PC-3 (cell line): ENCODE results near the gene ZCCHC2. TPM values are rescaled to one million over a fixed set of nuclear protein-coding genes. Genes with fewer than 3 reads are reported as not detected.

Source experiments
- ATAC-seq: fragments of 200-7000 bp; cut with Tn5 transposase; 2 replicates; pipeline ENCODE4 v1.9.1; 2020; ENCODE audit warnings: mild to moderate bottlenecking, moderate library complexity
- BruUV-seq: library from RNA; stranded (reverse); fragments of 400-500 nt; replicated peaks from 2 replicates; lab custom pipeline; 2021; lab: Mats Ljungman, UMichigan
- CTCF ChIA-PET: fragments of 300-600 bp; sonication (Branson Sonifier 250); formaldehyde crosslinking; loops from one replicate; lab custom pipeline; 2022; ENCODE audit warnings: antibody characterized with exemption; lab: Charles Lee
- POLR2A ChIA-PET: fragments of 300-600 bp; sonication (Branson Sonifier 250); formaldehyde crosslinking; loops from one replicate; lab custom pipeline; 2022; ENCODE audit warnings: antibody characterized with exemption; ENCODE audit not compliant: unreplicated experiment; lab: Charles Lee
- DNase-seq: peaks from one replicate; pipeline ENCODE4 v3.0.0-alpha.2; 2015
- H2AFZ ChIP-seq: fragments of 300-600 bp; sonication (generic); 2 replicates; pipeline ENCODE4 v1.6.0; 2016; ENCODE audit warnings: antibody characterized with exemption, low read length
- H3F3A ChIP-seq: fragments of 300-600 bp; sonication (generic); one replicate; pipeline ENCODE4 v1.6.0; 2017; ENCODE audit warnings: antibody characterized with exemption, low read length, control low read depth, mild to moderate bottlenecking; ENCODE audit not compliant: unreplicated experiment
- H3K27ac ChIP-seq: fragments of 300-600 bp; sonication (generic); 2 replicates; pipeline ENCODE4 v1.5.1; 2016; ENCODE audit warnings: mild to moderate bottlenecking, low read length
- H3K27me3 ChIP-seq: fragments of 300-600 bp; sonication (generic); 2 replicates; pipeline ENCODE4 v1.6.1; 2016; ENCODE audit warnings: low read length, mixed read lengths
- H3K36me3 ChIP-seq: fragments of 300-600 bp; sonication (generic); 2 replicates; pipeline ENCODE4 v1.6.1; 2016; ENCODE audit warnings: low read depth, mixed run types, low read length, mixed read lengths
- H3K4me1 ChIP-seq: fragments of 300-600 bp; sonication (generic); 2 replicates; pipeline ENCODE4 v1.5.1; 2016; ENCODE audit warnings: low read length; ENCODE audit not compliant: insufficient read depth
- H3K4me2 ChIP-seq: fragments of 300-600 bp; sonication (generic); 2 replicates; pipeline ENCODE4 v1.6.0; 2016; ENCODE audit warnings: low read length
- H3K4me3 ChIP-seq: fragments of 300-600 bp; sonication (generic); 2 replicates; pipeline ENCODE4 v1.5.1; 2016; ENCODE audit warnings: mild to moderate bottlenecking, low read length, mixed read lengths
- H3K79me2 ChIP-seq: fragments of 300-600 bp; sonication (generic); 2 replicates; pipeline ENCODE4 v1.6.1; 2017; ENCODE audit warnings: low read length, mixed read lengths
- H3K9ac ChIP-seq: fragments of 300-600 bp; sonication (generic); 2 replicates; pipeline ENCODE4 v1.6.0; 2016; ENCODE audit warnings: mild to moderate bottlenecking, low read length
- H3K9me2 ChIP-seq: fragments of 300-600 bp; sonication (generic); replicated peaks from 2 replicates; pipeline ENCODE4 v1.6.1; 2016; ENCODE audit warnings: mixed run types, low read length, mixed read lengths
- H3K9me3 ChIP-seq: fragments of 300-600 bp; sonication (generic); 2 replicates; pipeline ENCODE4 v1.6.1; 2016; ENCODE audit warnings: low read length, mixed read lengths
- H4K20me1 ChIP-seq: fragments of 300-600 bp; sonication (generic); 2 replicates; pipeline ENCODE4 v1.6.1; 2016; ENCODE audit warnings: low read length, mixed read lengths
- EZH2 ChIP-seq: fragments of 300-600 bp; sonication (generic); IDR thresholded peaks from one replicate; pipeline ENCODE4 v1.6.1; 2017; ENCODE audit warnings: antibody characterized with exemption, mild to moderate bottlenecking, low read length; ENCODE audit not compliant: unreplicated experiment
- EZH2phosphoT487 ChIP-seq: fragments of 300-600 bp; sonication (generic); IDR thresholded peaks from 2 replicates; pipeline ENCODE4 v1.6.1; 2018; ENCODE audit warnings: mild to moderate bottlenecking, antibody characterized with exemption, low read length, borderline replicate concordance
- intact Hi-C: fragments of 100-400 bp; cut with micrococcal nuclease; formaldehyde crosslinking; loops from 2 replicates; pipeline ENCODE4 v1.9.0; 2023
- total RNA-seq: library from RNA; depleted of rRNA; stranded (reverse); fragments of >200 nt; gene quantifications from 2 replicates; pipeline ENCODE4 v1.2.3, GENCODE V29; 2014
- TF ChIP-seq, protein P1 (sequence below): fragments of 300-600 bp; sonication (generic); conservative IDR thresholded peaks from 2 replicates; pipeline ENCODE4 v1.5.1; 2017; ENCODE audit warnings: antibody characterized with exemption, low read depth, mild to moderate bottlenecking, low read length

The ZCCHC2 gene
- total RNA-seq, 1 experiment from 2014 or later, result 17.3 TPM

DNA sequence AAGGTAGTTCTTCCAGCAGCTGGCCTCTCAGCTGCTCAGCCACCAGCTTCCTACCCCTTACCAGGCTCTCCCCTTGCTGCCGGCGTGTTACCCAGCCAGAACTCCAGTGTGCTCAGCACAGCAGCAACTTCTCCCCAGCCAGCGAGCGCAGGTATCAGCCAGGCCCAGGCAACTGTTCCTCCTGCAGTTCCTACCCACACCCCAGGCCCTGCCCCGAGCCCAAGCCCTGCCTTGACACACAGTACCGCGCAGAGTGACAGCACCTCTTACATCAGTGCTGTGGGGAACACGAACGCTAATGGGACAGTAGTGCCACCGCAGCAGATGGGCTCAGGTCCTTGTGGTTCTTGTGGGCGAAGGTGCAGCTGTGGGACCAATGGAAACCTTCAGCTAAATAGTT is 52.0 kb downstream of the ZCCHC2 start:
- TF ChIP-seq EZH2phosphoT487 (no peak), EZH2 (no peak)
- TF ChIP-seq, protein P1, sequence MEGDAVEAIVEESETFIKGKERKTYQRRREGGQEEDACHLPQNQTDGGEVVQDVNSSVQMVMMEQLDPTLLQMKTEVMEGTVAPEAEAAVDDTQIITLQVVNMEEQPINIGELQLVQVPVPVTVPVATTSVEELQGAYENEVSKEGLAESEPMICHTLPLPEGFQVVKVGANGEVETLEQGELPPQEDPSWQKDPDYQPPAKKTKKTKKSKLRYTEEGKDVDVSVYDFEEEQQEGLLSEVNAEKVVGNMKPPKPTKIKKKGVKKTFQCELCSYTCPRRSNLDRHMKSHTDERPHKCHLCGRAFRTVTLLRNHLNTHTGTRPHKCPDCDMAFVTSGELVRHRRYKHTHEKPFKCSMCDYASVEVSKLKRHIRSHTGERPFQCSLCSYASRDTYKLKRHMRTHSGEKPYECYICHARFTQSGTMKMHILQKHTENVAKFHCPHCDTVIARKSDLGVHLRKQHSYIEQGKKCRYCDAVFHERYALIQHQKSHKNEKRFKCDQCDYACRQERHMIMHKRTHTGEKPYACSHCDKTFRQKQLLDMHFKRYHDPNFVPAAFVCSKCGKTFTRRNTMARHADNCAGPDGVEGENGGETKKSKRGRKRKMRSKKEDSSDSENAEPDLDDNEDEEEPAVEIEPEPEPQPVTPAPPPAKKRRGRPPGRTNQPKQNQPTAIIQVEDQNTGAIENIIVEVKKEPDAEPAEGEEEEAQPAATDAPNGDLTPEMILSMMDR, result no peak
- peaks cover 45% of the 10 kb centered on the region for H3K36me3 ChIP-seq
- no TSS peak for BruUV-seq
- H3K4me2 ChIP-seq, result no peak overlapping the region
- no peaks in the 10 kb centered on the region for H3K27me3 ChIP-seq
- H3K27ac ChIP-seq, result no peak overlapping the region
- H3K9me3 ChIP-seq, result no peaks in the 10 kb centered on the region
- no peak overlapping the region for H3K4me3 ChIP-seq
- DNase-seq, result no peak
- no peaks in the 10 kb centered on the region for H3K9me2 ChIP-seq
- no peak overlapping the region for H3K9ac ChIP-seq
- no peak for ATAC-seq
- H3F3A ChIP-seq, result no peaks in the 10 kb centered on the region
- POLR2A ChIA-PET, result no interaction called here
- CTCF ChIA-PET, result no interaction called here
- intact Hi-C loops, result no loop called here
- H3K79me2 ChIP-seq, result no peaks in the 10 kb centered on the region
- no peaks in the 10 kb centered on the region for H4K20me1 ChIP-seq
- H3K4me1 ChIP-seq, result no peaks in the 10 kb centered on the region
- no peak overlapping the region for H2AFZ ChIP-seq

DNA sequence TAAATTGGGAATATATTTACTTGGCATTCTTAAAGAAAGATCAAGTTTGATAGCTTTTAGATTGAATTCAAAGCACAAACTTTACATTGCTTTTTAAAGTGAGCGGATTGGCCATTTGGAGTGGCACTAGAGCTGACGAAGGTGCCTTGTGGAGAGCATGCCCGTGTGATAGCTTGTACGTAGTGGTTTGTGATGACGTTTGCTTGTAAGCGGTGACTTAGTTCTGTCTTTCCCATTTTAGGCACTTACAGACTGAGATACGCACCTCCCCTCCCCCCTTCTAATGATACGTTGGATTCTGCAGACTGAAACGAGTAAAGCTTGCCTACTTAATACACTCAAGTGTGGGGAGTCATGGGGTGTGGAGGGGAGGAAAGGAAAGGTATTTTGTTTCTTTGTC is 53.4 kb downstream of the ZCCHC2 start:
- H3F3A ChIP-seq, result no peaks in the 10 kb centered on the region
- no peak overlapping the region for H3K9ac ChIP-seq
- no peak overlapping the region for H3K4me3 ChIP-seq
- H3K27me3 ChIP-seq, result no peaks in the 10 kb centered on the region
- ATAC-seq (no peak), DNase-seq (no peak)
- peaks cover 31% of the 10 kb centered on the region for H3K36me3 ChIP-seq
- H3K4me2 ChIP-seq, result no peak overlapping the region
- H3K9me3 ChIP-seq, result no peaks in the 10 kb centered on the region
- H3K4me1 ChIP-seq, result no peaks in the 10 kb centered on the region
- H4K20me1 ChIP-seq, result no peaks in the 10 kb centered on the region
- CTCF ChIA-PET, result no interaction called here
- no peak overlapping the region for H2AFZ ChIP-seq
- no TSS peak for BruUV-seq
- intact Hi-C loops, result no loop called here
- no peaks in the 10 kb centered on the region for H3K9me2 ChIP-seq
- POLR2A ChIA-PET, result no interaction called here
- H3K27ac ChIP-seq, result no peak overlapping the region
- TF ChIP-seq EZH2 (no peak), EZH2phosphoT487 (no peak)
- TF ChIP-seq, protein P1, result no peak
- no peaks in the 10 kb centered on the region for H3K79me2 ChIP-seq

DNA sequence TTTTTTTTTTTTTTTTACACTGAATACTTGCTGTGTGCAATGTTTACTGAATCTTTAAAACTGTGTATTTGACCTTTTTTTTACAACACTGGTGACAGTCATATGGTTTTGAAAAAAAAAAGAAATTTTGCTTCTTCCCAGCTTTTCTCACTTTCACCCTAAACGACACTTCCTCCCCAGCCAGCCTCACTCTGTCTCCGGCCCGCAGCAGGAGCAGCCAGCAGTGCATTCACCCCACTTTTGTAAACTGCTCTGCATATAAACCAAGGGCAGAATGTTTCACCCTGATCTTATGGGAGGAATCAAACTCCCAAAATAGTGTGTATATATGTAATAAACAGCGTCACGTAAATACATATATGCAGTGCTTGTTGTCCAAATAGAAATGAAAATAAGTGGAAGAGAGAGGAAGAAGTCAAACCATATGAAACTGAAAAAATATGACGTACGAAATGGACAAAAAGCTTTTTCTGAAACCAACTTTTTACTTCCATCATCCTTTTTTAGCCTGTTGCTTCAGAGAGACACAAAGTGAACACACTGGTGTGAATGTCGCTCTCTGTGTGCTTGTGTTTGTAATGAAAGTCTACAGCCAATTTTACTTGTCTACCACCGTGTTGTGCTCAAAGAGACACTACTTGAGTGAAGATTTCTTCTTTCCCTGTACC is 54.2 kb downstream of the ZCCHC2 start:
- Histone ChIP-seq H2AFZ (no peak overlapping the region), H4K20me1 (no peaks in the 10 kb centered on the region), H3F3A (no peaks in the 10 kb centered on the region), H3K27ac (no peak overlapping the region), H3K4me2 (no peak overlapping the region), H3K4me1 (no peaks in the 10 kb centered on the region), H3K9me2 (no peaks in the 10 kb centered on the region), H3K9ac (no peak overlapping the region), H3K27me3 (no peaks in the 10 kb centered on the region), H3K9me3 (no peaks in the 10 kb centered on the region), H3K36me3 (peaks cover 28% of the 10 kb centered on the region), H3K79me2 (no peaks in the 10 kb centered on the region), H3K4me3 (no peak overlapping the region)
- DNase-seq (no peak), ATAC-seq (no peak)
- POLR2A ChIA-PET, result interaction anchor here (0.6 kb wide), 2 partner anchors 48 to 408 kb away, joined by 4 read pairs; no protein-coding TSS in a partner anchor
- intact Hi-C loops, result no loop called here
- BruUV-seq, result no TSS peak
- CTCF ChIA-PET, result no interaction called here
- TF ChIP-seq, protein P1, result no peak
- TF ChIP-seq EZH2 (no peak), EZH2phosphoT487 (no peak)
